B cell (primary cell): ENCODE data around the gene TMEM154. TPM values are rescaled to one million over a fixed set of nuclear protein-coding genes. Genes with fewer than 3 reads are reported as not detected.

ENCODE experiments used
- ATAC-seq: fragments of 200-7000 bp; cut with Tn5 transposase; one replicate; pipeline ENCODE4 v1.10.0; 2021; ENCODE audit warnings: low read depth, mild to moderate bottlenecking, moderate number of reproducible peaks, moderate library complexity
- CTCF ChIA-PET: fragments of 350-600 bp; sonication (Branson Sonifier 250); formaldehyde crosslinking; loops from one replicate; lab custom pipeline; 2021; ENCODE audit warnings: antibody characterized with exemption, inconsistent platforms; lab: Charles Lee
- POLR2A ChIA-PET: fragments of 350-600 bp; sonication (Branson Sonifier 250); formaldehyde crosslinking; loops from one replicate; lab custom pipeline; 2021; ENCODE audit warnings: antibody characterized with exemption; lab: Charles Lee
- DNase-seq: peaks from one replicate; pipeline ENCODE4 v3.0.0; 2013
- H2AFZ ChIP-seq: 2 replicates; pipeline ENCODE4 v1.6.1; 2012; ENCODE audit warnings: mild to moderate bottlenecking, low read depth, low read length; ENCODE audit not compliant: insufficient read depth, poor library complexity, severe bottlenecking
- H3K27ac ChIP-seq, 2 donors: 1 replicate in 1 of 2; 2 replicates in 1 of 2; pipeline ENCODE4 v1.5.1; 2012 to 2013; ENCODE audit warnings: low read length in 2 of 2, mild to moderate bottlenecking in 2 of 2, moderate library complexity in 1 of 2
- H3K27me3 ChIP-seq, 4 experiments: fragments of 200-600 bp in 1 of 4; sonication (generic) in 1 of 4; replicated peaks in 1 of 4; 1 replicate in 2 of 4; 2 replicates in 2 of 4; pipeline versions ENCODE4 v1.6.1 to v1.7.0; 2013 to 2016; ENCODE audit warnings: low read length in 3 of 4, mild to moderate bottlenecking in 2 of 4, mixed read lengths in 1 of 4, moderate library complexity in 1 of 4; ENCODE audit not compliant: insufficient read depth in 4 of 4, control insufficient read depth in 3 of 4; ENCODE audit errors: control extremely low read depth in 1 of 4
- H3K36me3 ChIP-seq, 2 experiments: replicated peaks in 1 of 2; 1 replicate in 1 of 2; 2 replicates in 1 of 2; pipeline versions ENCODE4 v1.6.1 to v1.7.1; 2013; ENCODE audit warnings: low read length in 1 of 2; ENCODE audit not compliant: insufficient read depth in 2 of 2, control insufficient read depth in 1 of 2; ENCODE audit errors: control extremely low read depth in 1 of 2, extremely low read depth in 1 of 2
- H3K4me1 ChIP-seq, 2 donors: fragments of 200-600 bp in 1 of 2; sonication (generic) in 1 of 2; 1 replicate in 1 of 2; 2 replicates in 1 of 2; pipeline versions ENCODE4 v1.5.1 to v1.6.1; 2013 to 2017; ENCODE audit warnings: low read length in 2 of 2; ENCODE audit not compliant: control insufficient read depth in 2 of 2, insufficient read depth in 2 of 2
- H3K4me2 ChIP-seq: replicated peaks from 2 replicates; pipeline ENCODE3; 2012; ENCODE audit warnings: mild to moderate bottlenecking, low read depth, low read length; ENCODE audit not compliant: poor library complexity, severe bottlenecking
- H3K4me3 ChIP-seq, 5 experiments: fragments of 200-600 bp in 1 of 5; sonication (generic) in 1 of 5; 1 replicate in 3 of 5; 2 replicates in 2 of 5; pipeline versions ENCODE4 v1.5.1 to v1.7.0; 2011 to 2016; ENCODE audit warnings: low read length in 4 of 5, mild to moderate bottlenecking in 4 of 5, low read depth in 2 of 5, control low read depth in 1 of 5, moderate library complexity in 1 of 5; ENCODE audit not compliant: insufficient read depth in 1 of 5; ENCODE audit errors: control extremely low read depth in 1 of 5, extremely low read depth in 1 of 5
- H3K79me2 ChIP-seq: fragments of 200-600 bp; sonication (generic); one replicate; pipeline ENCODE4 v1.6.0; 2016; ENCODE audit warnings: low read length; ENCODE audit not compliant: control insufficient read depth, insufficient read depth
- H3K9ac ChIP-seq: fragments of 200-600 bp; sonication (generic); 2 replicates; pipeline ENCODE4 v1.6.1; 2017; ENCODE audit warnings: mild to moderate bottlenecking, low read length, moderate library complexity
- H3K9me3 ChIP-seq, 3 donors: one replicate each; pipeline versions ENCODE4 v1.6.1 to v1.7.1; 2013; ENCODE audit warnings: low read length in 2 of 3; ENCODE audit not compliant: control insufficient read depth in 2 of 3, insufficient read depth in 1 of 3; ENCODE audit errors: control extremely low read depth in 1 of 3
- H4K20me1 ChIP-seq: 2 replicates; pipeline ENCODE4 v1.6.0; 2012; ENCODE audit warnings: mild to moderate bottlenecking, low read length; ENCODE audit not compliant: insufficient read depth, control insufficient read depth, poor library complexity, severe bottlenecking
- H3K27ac Mint-ChIP-seq: one replicate; pipeline ENCODE4 v1.8.0; 2021; ENCODE audit warnings: mixed read lengths
- H3K27me3 Mint-ChIP-seq: one replicate; pipeline ENCODE4 v1.8.0; 2021; ENCODE audit warnings: mixed read lengths
- H3K4me1 Mint-ChIP-seq: one replicate; pipeline ENCODE4 v1.8.0; 2021; ENCODE audit warnings: mixed read lengths
- H3K4me3 Mint-ChIP-seq: one replicate; pipeline ENCODE4 v1.8.0; 2021; ENCODE audit warnings: mixed read lengths
- H3K9me3 Mint-ChIP-seq: one replicate; pipeline ENCODE4 v1.8.0; 2022; ENCODE audit warnings: mixed read lengths; ENCODE audit not compliant: insufficient read depth
- CTCF ChIP-seq: fragments of 200-600 bp; IDR thresholded peaks from one replicate; pipeline ENCODE4 v1.8.0; 2022; ENCODE audit warnings: antibody characterized with exemption, mild to moderate bottlenecking
- EZH2 ChIP-seq: IDR thresholded peaks from 2 replicates; pipeline ENCODE4 v1.6.1; 2012; ENCODE audit warnings: borderline replicate concordance, low read depth, mild to moderate bottlenecking, moderate library complexity, low read length; ENCODE audit not compliant: insufficient read depth, poor library complexity, severe bottlenecking
- WGBS: methylation state at CpG from one replicate; pipeline ENCODE4 v1.1.5; 2013; ENCODE audit warnings: missing lambda C conversion rate; ENCODE audit not compliant: insufficient coverage; 5-methylcytosine and 5-hydroxymethylcytosine counted together
- intact Hi-C: fragments of 100-400 bp; cut with micrococcal nuclease; formaldehyde crosslinking; loops from one replicate; pipeline ENCODE4 v1.10.0; 2022
- polyA plus RNA-seq: library from polyadenylated mRNA; depleted of rRNA; stranded (reverse); fragments of >200 nt; gene quantifications from 2 replicates; pipeline ENCODE4 v1.2.3, GENCODE V29; 2012
- total RNA-seq, 2 donors: library from RNA; stranded (reverse); fragments of 120-200 nt in 1 of 2; gene quantifications; 1 replicate in 1 of 2; 2 replicates in 1 of 2; pipeline versions ENCODE4 v1.2.3 to v1.2.4, GENCODE V29; 2013 to 2022

Gene TMEM154
- total and polyA plus RNA-seq, 2 donors (not counting 1 experiment from before 2014, with no cell fraction given) = 20.1 to 99.1 TPM

GRCh38 chr4:152633118-152633517, 46.7 kb downstream of the TMEM154 start:
- ChIA-PET POLR2A (no interaction called here), CTCF (interaction anchor here (1.0 to 1.4 kb wide), 3 partner anchors 10 to 126 kb away, joined by 3 to 4 read pairs (median 3); no protein-coding TSS in a partner anchor)
- Histone ChIP-seq H3K27ac (no peak overlapping the region), H3K9me3 (no peaks in the 10 kb centered on the region), H3K4me2 (no peak overlapping the region), H2AFZ (no peak overlapping the region), H3K36me3 (peaks cover 12 to 73% of the 10 kb centered on the region in 2 experiments), H3K79me2 (peaks cover 13% of the 10 kb centered on the region), H3K27me3 (no peaks in the 10 kb centered on the region), H3K4me1 (peaks cover 2 to 4% of the 10 kb centered on the region in 2 donors), H3K4me3 (no peak overlapping the region), H3K9ac (no peak overlapping the region), H4K20me1 (no peaks in the 10 kb centered on the region)
- no peak for ATAC-seq
- intact Hi-C loops = no loop called here
- no peaks in the 10 kb centered on the region for H3K9me3 Mint-ChIP-seq
- peaks cover 21% of the 10 kb centered on the region for H3K4me1 Mint-ChIP-seq
- H3K4me3 Mint-ChIP-seq = no peak overlapping the region
- WGBS = 73% methylated on average over 3 of the region's 3 CpGs
- no peak overlapping the region for H3K27ac Mint-ChIP-seq
- TF ChIP-seq CTCF = no peak
- no peak for DNase-seq
- H3K27me3 Mint-ChIP-seq = no peaks in the 10 kb centered on the region

- TF ChIP-seq CTCF = no peak
- TF ChIP-seq EZH2 = no peak
- no peaks in the 10 kb centered on the region for H3K9me3 Mint-ChIP-seq
- H3K27me3 ChIP-seq = no peaks in the 10 kb centered on the region
- no peak overlapping the region for H3K27ac ChIP-seq
- H3K4me2 ChIP-seq = no peak overlapping the region
- peaks cover 2% of the 10 kb centered on the region for H3K79me2 ChIP-seq
- no peaks in the 10 kb centered on the region for H3K4me1 ChIP-seq
- intact Hi-C loops = no loop called here
- no peaks in the 10 kb centered on the region for H3K4me1 Mint-ChIP-seq
- ChIA-PET CTCF (interaction anchor here (0.8 to 2.2 kb wide), 5 partner anchors 10 to 222 kb away, joined by 3 to 8 read pairs (median 5); no protein-coding TSS in a partner anchor), POLR2A (no interaction called here)
- no CpG with 5 or more reads among the region's 1 CpG for WGBS
- H3K27ac Mint-ChIP-seq = no peak overlapping the region
- no peak for DNase-seq
- no peaks in the 10 kb centered on the region for H4K20me1 ChIP-seq
- ATAC-seq = no peak
- H3K27me3 Mint-ChIP-seq = no peaks in the 10 kb centered on the region
- no peaks in the 10 kb centered on the region for H3K9me3 ChIP-seq
- no peak overlapping the region for H3K4me3 ChIP-seq
- no peak overlapping the region for H3K4me3 Mint-ChIP-seq
- H2AFZ ChIP-seq = no peak overlapping the region
- H3K9ac ChIP-seq = no peak overlapping the region
- peaks cover 11 to 66% of the 10 kb centered on the region in 2 experiments for H3K36me3 ChIP-seq
Observed at GRCh38 chr4:152630324-152630723, 49.5 kb downstream of the TMEM154 start.
